Fibroblast of the aortic adventitia (primary cell): Measurements from ENCODE around the gene MINDY2. TPM values are rescaled to one million over a fixed set of nuclear protein-coding genes. Genes with fewer than 3 reads are reported as not detected.
"Not testable (repeated sequence)": the region's sequence is repeated elsewhere in the genome, so short reads cannot be mapped to it uniquely, and the experiment has no call there.

ENCODE experiments used
- DNase-seq: peaks from one replicate; pipeline ENCODE4 v3.0.0-alpha.2; 2010; ENCODE audit warnings: low read depth
- H3K4me3 ChIP-seq: 2 replicates; pipeline ENCODE4 v1.5.1; 2011; ENCODE audit warnings: low read depth, mild to moderate bottlenecking, control low read depth, low read length, moderate library complexity
- total RNA-seq: library from RNA; depleted of rRNA; stranded (reverse); fragments of >200 nt; gene quantifications from 2 replicates; pipeline ENCODE4 v1.2.3, GENCODE V29; 2012; ENCODE audit warnings: low replicate concordance
- TF ChIP-seq, protein P1 (sequence below): IDR thresholded peaks from 2 replicates; pipeline ENCODE4 v1.5.1; 2011; ENCODE audit warnings: mild to moderate bottlenecking, low read length, control low read depth, inconsistent platforms; ENCODE audit not compliant: insufficient read depth

The MINDY2 gene
- total RNA-seq, 1 donor: 25.8 TPM

- TF ChIP-seq, protein P1, sequence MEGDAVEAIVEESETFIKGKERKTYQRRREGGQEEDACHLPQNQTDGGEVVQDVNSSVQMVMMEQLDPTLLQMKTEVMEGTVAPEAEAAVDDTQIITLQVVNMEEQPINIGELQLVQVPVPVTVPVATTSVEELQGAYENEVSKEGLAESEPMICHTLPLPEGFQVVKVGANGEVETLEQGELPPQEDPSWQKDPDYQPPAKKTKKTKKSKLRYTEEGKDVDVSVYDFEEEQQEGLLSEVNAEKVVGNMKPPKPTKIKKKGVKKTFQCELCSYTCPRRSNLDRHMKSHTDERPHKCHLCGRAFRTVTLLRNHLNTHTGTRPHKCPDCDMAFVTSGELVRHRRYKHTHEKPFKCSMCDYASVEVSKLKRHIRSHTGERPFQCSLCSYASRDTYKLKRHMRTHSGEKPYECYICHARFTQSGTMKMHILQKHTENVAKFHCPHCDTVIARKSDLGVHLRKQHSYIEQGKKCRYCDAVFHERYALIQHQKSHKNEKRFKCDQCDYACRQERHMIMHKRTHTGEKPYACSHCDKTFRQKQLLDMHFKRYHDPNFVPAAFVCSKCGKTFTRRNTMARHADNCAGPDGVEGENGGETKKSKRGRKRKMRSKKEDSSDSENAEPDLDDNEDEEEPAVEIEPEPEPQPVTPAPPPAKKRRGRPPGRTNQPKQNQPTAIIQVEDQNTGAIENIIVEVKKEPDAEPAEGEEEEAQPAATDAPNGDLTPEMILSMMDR: no peak
- H3K4me3 ChIP-seq: no peak overlapping the region
- DNase-seq: no peak
Measured at GRCh38 chr15:58788056-58788710, 17.1 kb downstream of the MINDY2 start.

- DNase-seq: peak; percentile 68
- H3K4me3 ChIP-seq: no peak overlapping the region
- TF ChIP-seq, protein P1: no peak
Measured at GRCh38 chr15:58793862-58794261, 22.8 kb downstream of the MINDY2 start.

DNA sequence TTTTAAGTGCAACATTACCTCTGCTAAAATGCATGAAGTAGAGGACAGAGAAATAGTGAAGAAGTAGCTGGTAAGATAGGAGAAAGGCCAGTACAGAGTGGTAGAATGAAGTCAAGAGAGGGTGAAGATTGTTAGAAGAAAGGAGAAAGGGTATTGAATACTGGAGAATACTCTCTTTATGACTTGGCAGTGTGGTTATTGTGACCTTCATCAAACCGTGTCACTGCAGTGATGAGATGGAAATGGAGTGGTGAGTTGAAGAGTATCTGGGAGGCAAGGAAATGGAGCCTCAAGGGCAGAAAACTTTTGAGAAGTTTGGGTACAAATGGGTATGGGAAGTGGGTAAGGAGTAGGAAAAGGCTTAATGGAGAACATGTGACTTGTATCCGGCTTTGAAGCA, 24.7 kb downstream of the MINDY2 start:
- H3K4me3 ChIP-seq: no peak overlapping the region
- TF ChIP-seq, protein P1: no peak
- no peak for DNase-seq

GRCh38 chr15:58797505-58797904, 26.4 kb downstream of the MINDY2 start:
- no peak for DNase-seq
- H3K4me3 ChIP-seq: no peak overlapping the region
- TF ChIP-seq, protein P1: no peak

DNA sequence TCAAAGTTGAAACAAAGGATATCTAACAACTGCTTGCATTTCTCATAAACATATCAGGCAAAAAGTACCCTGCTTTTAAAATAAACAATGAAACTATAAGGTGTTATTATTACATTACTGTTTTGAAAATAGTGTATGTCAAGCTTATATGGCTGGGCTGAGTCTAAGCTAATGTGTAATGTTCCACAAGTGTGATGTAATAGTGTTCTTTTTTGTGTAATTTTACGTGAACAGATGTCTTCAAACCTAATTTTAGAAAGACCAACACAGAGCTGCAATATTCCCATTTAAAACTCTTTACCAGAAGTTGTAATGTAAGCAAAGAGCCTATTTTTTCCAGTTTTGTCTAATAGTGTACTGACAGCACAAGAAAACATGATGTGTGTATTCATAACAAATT, 34.0 kb downstream of the MINDY2 start:
- TF ChIP-seq, protein P1: no peak
- no peak overlapping the region for H3K4me3 ChIP-seq
- DNase-seq: peak; percentile 28

DNA sequence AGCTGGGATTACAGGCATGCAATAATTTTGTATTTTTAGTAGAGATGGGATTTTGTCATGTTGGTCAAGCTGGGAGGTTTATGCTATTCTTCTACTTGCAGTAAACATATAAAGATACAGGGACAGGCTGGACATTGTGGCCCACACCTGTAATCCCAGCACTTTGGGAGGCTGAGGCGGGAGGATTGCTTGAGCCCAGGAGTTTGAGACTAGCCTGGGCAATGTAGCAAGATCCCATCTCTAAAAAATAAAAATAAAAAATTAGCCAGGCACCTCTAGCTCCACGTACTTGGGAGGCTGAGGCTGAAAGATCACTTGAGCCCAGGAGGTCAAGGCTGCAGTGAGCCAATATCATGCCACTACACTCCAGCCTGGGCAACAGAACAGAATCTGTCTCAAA, 52.2 kb downstream of the MINDY2 start:
- not testable (repeated sequence) for DNase-seq, H3K4me3 ChIP-seq

DNA sequence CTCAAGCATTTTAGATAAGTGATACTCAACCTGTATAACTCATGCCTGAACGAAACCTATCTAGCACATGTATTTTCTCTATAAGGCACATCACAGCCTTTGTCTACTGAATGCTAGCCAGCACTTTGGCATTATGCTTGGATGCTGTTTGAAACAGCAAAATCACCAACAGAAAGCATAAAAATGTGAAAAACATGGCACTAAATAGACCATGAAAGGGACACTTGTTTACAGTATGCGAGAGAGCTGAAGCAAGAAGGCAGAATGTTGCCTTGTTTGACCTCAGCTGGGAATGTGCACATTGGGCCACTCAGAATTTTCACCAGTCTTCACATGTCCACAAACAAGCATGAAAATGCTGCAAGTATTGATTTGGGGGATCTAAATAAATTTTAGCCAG, 59.5 kb downstream of the MINDY2 start:
- no peak for DNase-seq
- TF ChIP-seq, protein P1: no peak

GRCh38 chr15:58833681-58834426, 62.8 kb downstream of the MINDY2 start:
- H3K4me3 ChIP-seq: not testable (repeated sequence)

More for the DNA sequence above, 59.5 kb downstream of the MINDY2 start:
- no peak overlapping the region for H3K4me3 ChIP-seq

More at GRCh38 chr15:58833681-58834426, 62.8 kb downstream of the MINDY2 start:
- DNase-seq: not testable (repeated sequence)
